ENCODE data around the gene ALDH4A1. TPM values are rescaled to one million over a fixed set of nuclear protein-coding genes. Genes with fewer than 3 reads are reported as not detected.

ALDH4A1 gene
- total RNA-seq (2014; rRNA removed; shearing (Covaris generic); ENCODE audit: low replicate concordance), result 5.3 and 23.6 TPM in 2 replicates

DNA sequence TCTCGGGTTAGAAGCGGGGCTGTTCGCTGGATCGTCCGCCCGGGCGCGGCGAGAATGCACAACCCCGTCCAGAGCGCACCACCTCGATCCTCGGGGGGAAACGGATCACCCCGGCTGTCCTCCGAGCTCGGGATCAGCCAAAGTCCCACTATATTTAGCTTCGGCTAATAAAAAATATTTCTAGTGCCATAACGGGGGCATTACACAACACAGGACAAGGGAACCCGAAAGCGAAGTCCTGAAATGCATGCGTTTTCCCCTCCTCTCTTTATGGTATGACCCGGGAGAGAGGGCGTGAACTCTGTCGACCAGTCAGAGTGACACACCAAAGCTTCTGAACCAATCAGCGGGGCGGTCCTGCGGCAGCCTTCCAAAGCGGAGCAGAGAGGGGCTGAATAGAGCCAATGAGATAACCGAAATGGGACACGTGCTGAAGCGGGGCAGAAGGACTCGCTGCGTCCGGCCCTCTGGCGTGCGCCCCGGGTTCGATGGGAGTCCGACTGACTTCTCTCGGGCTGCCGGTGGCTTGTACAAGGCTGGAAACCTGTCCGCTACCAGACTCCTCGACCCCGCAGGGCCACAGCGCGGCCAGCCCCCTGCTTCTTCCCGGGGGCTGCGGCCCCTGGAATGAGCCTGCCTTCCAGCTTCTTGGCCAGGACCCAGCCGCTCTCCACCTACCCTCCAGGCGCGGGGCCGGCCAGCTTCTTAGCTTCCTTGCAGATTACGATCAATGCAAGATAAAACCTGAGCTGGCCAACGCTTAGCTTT lies at the start of gene ALDH4A1:
Gene ALDH4A1, minus strand, starts transcription at position 33 of the 768 bp plus-strand sequence. Its CDS starts 32 bp downstream, at position 1.
- peak within 1 kb of the TSS; percentile 56 for H3K4me3 ChIP-seq
- no peaks in the 10 kb centered on the region for H3K36me3 ChIP-seq
- H3K27me3 ChIP-seq, result no peaks in the 10 kb centered on the region
- no peaks in the 10 kb centered on the region for H3K9me3 ChIP-seq
- DNase-seq, result peak; percentile 99

- Histone ChIP-seq H3K4me3 (no peak overlapping the region), H3K9me3 (no peaks in the 10 kb centered on the region), H3K36me3 (no peaks in the 10 kb centered on the region), H3K27me3 (no peaks in the 10 kb centered on the region)
- no peak for DNase-seq
Observed at GRCh38 chr1:18951818-18952391, 49.5 kb upstream of the ALDH4A1 start.

- no peak for DNase-seq
- no peaks in the 10 kb centered on the region for H3K9me3 ChIP-seq
- H3K27me3 ChIP-seq, result no peaks in the 10 kb centered on the region
- H3K36me3 ChIP-seq, result no peaks in the 10 kb centered on the region
- H3K4me3 ChIP-seq, result no peak overlapping the region
Observed at GRCh38 chr1:18951416-18951815, 49.1 kb upstream of the ALDH4A1 start.

GRCh38 chr1:18950401-18951026 lies 48.2 kb upstream of the ALDH4A1 start:
- no peak for DNase-seq
- Histone ChIP-seq H3K27me3 (no peaks in the 10 kb centered on the region), H3K9me3 (no peaks in the 10 kb centered on the region), H3K36me3 (no peaks in the 10 kb centered on the region), H3K4me3 (no peak overlapping the region)

DNA sequence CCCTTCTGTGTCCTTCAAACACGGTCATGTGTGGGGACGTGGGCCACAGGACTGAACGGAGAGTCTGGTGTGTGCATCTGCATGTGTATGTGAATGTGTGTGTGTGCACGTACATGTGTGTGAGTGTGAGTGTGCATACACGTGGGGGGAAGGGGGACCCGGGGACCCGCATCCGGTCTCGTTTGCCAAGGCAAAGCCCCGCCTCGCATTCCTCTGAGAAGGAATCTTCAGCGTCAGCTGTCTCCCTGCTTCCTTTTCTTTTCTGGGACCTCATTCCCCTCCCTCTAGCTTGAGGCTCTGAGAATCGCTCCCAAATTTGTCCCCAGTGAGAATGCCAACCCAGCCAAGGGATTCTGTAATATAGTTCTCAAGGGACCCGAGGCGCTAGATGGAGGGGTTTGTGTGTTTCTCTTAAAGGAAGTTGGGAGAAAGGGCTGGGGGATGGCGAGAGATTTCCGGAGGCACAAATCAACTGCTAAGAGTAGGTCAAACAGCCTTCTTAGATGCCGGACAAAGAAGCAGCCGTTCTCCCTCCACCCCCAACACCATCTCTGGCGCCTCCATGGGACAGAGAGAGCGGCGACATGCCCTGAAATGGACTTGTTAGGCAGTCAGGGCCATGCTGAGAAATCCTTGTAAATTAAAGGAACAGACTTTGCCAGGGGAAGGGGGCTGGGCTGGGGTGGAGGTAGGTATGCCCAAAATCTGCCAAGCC lies 47.5 kb upstream of the ALDH4A1 start:
- Histone ChIP-seq H3K9me3 (no peaks in the 10 kb centered on the region), H3K27me3 (no peaks in the 10 kb centered on the region), H3K36me3 (no peaks in the 10 kb centered on the region), H3K4me3 (no peak overlapping the region)
- DNase-seq, result no peak

- Histone ChIP-seq H3K4me3 (no peak overlapping the region), H3K27me3 (no peaks in the 10 kb centered on the region), H3K36me3 (no peaks in the 10 kb centered on the region), H3K9me3 (no peaks in the 10 kb centered on the region)
- DNase-seq, result peak; percentile 76
Observed at GRCh38 chr1:18948913-18949685, 46.7 kb upstream of the ALDH4A1 start.

GRCh38 chr1:18948048-18948912 lies 45.9 kb upstream of the ALDH4A1 start:
- Histone ChIP-seq H3K4me3 (no peak overlapping the region), H3K9me3 (no peaks in the 10 kb centered on the region), H3K27me3 (no peaks in the 10 kb centered on the region), H3K36me3 (no peaks in the 10 kb centered on the region)
- DNase-seq, result peak; percentile 81

- no peaks in the 10 kb centered on the region for H3K9me3 ChIP-seq
- no peaks in the 10 kb centered on the region for H3K27me3 ChIP-seq
- DNase-seq, result no peak
- no peaks in the 10 kb centered on the region for H3K36me3 ChIP-seq
- H3K4me3 ChIP-seq, result no peak overlapping the region
Observed at GRCh38 chr1:18947570-18947969, 45.2 kb upstream of the ALDH4A1 start.

- Histone ChIP-seq H3K4me3 (no peak overlapping the region), H3K36me3 (no peaks in the 10 kb centered on the region), H3K9me3 (no peaks in the 10 kb centered on the region), H3K27me3 (no peaks in the 10 kb centered on the region)
- DNase-seq, result no peak
Observed at GRCh38 chr1:18946550-18947381, 44.4 kb upstream of the ALDH4A1 start.

- DNase-seq, result no peak
- no peak overlapping the region for H3K4me3 ChIP-seq
- H3K9me3 ChIP-seq, result no peaks in the 10 kb centered on the region
- no peaks in the 10 kb centered on the region for H3K27me3 ChIP-seq
- H3K36me3 ChIP-seq, result no peaks in the 10 kb centered on the region
Observed at GRCh38 chr1:18945401-18945849, 43.1 kb upstream of the ALDH4A1 start.

DNA sequence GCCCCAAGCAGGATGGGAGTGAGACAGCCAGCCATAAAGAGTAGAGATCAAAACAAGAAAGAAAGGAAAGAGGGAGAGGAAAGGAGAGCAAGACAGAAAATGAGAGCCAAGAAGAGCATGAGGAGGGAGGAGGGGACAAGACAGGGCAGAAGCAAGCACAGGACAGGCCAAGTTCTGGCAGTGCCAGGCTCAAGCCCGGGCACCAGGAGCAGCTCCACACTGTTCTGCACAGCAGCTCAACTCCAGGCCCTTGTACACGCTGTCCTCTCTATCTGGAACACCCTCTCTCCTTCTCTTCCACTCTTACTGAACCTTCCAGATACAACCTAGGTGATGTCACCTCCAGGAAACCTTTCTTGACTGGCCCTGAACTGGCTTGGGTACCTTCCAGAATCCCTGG lies 42.5 kb upstream of the ALDH4A1 start:
- Histone ChIP-seq H3K27me3 (no peaks in the 10 kb centered on the region), H3K9me3 (no peaks in the 10 kb centered on the region), H3K36me3 (no peaks in the 10 kb centered on the region), H3K4me3 (no peak overlapping the region)
- DNase-seq, result no peak

DNA sequence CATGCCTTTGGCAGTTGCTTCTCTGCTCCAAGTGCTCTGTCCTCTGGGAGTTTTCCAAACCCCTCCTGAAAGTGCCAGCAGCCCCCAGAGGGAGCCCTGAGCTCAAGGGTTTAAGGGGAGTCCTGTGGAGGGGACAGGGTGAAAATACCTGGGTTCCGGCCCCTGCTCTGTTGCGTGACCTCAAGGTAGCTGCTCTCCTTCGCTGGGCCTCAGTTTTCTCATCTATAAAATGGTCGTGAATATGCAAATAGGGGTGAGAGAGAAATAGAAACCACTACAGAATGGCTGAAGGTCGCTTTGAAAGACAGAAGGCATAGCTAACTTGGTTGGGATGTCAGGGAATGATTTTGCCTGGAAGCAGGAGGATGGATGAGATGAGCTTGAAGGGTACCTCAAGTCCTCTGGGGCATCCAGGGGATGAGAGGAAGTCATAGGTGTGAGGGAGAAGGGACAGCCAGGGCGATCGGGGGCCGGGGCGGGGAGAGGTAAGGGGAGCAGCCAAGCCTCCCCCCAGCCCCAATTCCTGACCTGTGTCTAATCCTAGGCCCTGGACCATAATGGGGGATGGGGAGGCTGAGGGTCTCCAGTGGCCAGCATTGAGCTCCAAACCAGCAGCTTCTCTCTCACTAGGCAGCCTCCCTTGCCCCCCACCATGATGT lies 41.7 kb upstream of the ALDH4A1 start:
- no peak for DNase-seq
- H3K36me3 ChIP-seq, result no peaks in the 10 kb centered on the region
- no peak overlapping the region for H3K4me3 ChIP-seq
- no peaks in the 10 kb centered on the region for H3K27me3 ChIP-seq
- no peaks in the 10 kb centered on the region for H3K9me3 ChIP-seq

- Histone ChIP-seq H3K4me3 (no peak overlapping the region), H3K27me3 (no peaks in the 10 kb centered on the region)
- no peak for DNase-seq
Observed at GRCh38 chr1:18943162-18943561, 40.8 kb upstream of the ALDH4A1 start.

DNA sequence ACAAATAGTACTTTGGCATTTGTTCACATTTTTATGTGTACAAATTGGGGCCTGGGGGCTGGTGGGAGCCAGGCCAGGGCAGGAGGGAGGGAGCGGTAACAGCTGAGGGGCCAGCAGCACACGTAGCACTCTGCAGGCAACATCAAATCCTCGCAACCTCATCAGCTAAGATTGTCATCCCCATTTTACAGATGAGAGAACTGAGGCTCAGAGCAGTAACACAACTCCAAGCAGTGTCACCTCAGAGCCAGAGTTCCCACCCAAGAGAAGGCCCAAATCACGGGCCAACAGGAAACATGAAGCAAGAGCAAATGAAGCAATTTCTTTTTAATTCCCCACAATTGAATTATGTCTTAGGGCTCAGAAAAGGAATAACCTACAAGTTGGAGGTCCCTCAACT lies 40.0 kb upstream of the ALDH4A1 start:
- Histone ChIP-seq H3K9me3 (no peaks in the 10 kb centered on the region), H3K27me3 (no peaks in the 10 kb centered on the region), H3K4me3 (no peak overlapping the region), H3K36me3 (no peaks in the 10 kb centered on the region)
- no peak for DNase-seq

More at GRCh38 chr1:18943162-18943561, 40.8 kb upstream of the ALDH4A1 start:
- Histone ChIP-seq H3K36me3 (no peaks in the 10 kb centered on the region), H3K9me3 (no peaks in the 10 kb centered on the region)

Measured in MG63 (cell line).